CD4-positive, alpha-beta T cell treated with Interleukin-1 beta for 1 hour (primary cell): ENCODE measurements around the gene ZDHHC21.
"Not testable (repeated sequence)": the region's sequence is repeated elsewhere in the genome, so short reads cannot be mapped to it uniquely, and the experiment has no call there.

Experiments
- DNase-seq, 2 donors: peaks; one replicate each; pipeline ENCODE4 v3.0.0-alpha.2; 2020 to 2022

The ZDHHC21 gene

DNA sequence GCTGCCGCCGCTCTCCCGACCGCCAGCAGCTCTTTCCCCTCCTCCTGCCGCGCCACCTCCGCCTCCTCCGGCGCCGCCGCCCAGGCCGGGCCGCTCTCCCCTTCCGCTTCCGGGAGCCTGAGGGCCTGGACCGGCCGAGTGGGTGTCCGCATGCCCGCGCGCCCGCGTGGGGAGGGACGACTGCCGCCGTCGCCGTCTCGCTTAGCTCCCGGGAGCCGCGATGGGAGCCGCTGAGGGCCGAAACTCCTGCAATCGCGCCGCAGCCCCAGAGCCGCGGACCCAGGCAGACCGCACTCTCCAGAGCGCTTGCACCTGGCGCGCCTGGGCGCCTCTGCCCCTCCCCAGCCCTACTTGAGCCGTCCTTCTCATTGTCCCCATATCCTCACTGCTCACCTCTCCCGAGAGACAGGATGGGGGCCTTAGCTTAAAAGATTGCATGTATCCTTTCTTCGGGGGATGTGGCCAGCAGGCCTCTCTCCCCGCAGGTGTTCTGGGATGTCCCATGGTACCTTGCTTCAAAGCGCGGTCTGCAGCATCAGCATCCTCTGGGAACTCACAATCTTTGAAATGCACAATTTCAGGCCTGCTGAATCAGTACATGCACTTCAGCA is at the start of gene ZDHHC21:
TSS of gene ZDHHC21 (minus strand) at position 182 of the 611 bp plus-strand sequence. CDS start 19,092 bp downstream, outside the sequence.
- peak; percentile 48 to 51 for DNase-seq

GRCh38 chr9:14741369-14741768 is 48.1 kb upstream of the ZDHHC21 start:
- DNase-seq, result no peak

GRCh38 chr9:14733133-14733532 is 39.9 kb upstream of the ZDHHC21 start:
- no peak for DNase-seq

DNA sequence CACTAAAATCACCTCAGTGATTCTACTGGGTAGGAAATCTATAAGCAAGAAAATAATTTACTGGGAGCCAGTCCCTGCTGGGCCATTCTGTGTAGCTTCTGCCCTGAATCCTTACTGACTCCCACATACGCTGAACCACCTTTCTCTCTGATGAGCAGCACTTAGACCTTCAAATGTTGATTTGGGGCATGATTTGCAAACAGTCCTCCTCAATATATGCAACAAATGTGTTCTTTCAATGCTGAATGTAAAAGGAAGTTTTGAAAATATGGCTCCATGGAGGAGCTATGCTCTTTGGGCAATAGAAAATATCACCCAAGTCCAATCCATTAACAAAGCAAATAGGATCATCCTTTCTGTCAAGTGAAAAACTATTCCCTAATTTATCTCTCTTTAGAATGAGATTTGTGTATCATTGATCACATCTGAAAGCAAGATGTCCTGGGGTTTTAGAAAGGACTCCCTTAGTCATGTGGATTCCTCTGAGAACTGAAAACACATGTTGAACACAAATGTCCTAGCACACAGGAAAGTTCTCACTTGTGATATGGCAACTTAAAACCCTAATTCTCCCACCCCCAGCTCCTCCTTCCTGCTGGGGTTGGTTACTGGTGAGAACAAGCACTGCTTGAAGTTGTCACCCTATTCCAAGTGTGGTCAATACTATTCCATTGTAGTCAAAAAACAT is 38.2 kb upstream of the ZDHHC21 start:
- DNase-seq, result no peak

GRCh38 chr9:14730461-14730898 is 37.2 kb upstream of the ZDHHC21 start:
- DNase-seq, result no peak

GRCh38 chr9:14723301-14723700 is 30.1 kb upstream of the ZDHHC21 start:
- DNase-seq, result no peak

- DNase-seq, result no peak
Measured at GRCh38 chr9:14722391-14723035, 29.3 kb upstream of the ZDHHC21 start, which contains the start of gene CER1. Gene CER1, minus strand, starts transcription at chr9:14722733. Its CDS starts 61 bp downstream, at chr9:14722672.

GRCh38 chr9:14719231-14719923 is 26.1 kb upstream of the ZDHHC21 start:
- no peak for DNase-seq

GRCh38 chr9:14715102-14715501 is 21.9 kb upstream of the ZDHHC21 start:
- DNase-seq, result no peak

- DNase-seq, result no peak
Measured at GRCh38 chr9:14713187-14713767, 20.0 kb upstream of the ZDHHC21 start.

- DNase-seq, result no peak
Measured at GRCh38 chr9:14710804-14711203, 17.6 kb upstream of the ZDHHC21 start.

GRCh38 chr9:14706530-14707140 is 13.4 kb upstream of the ZDHHC21 start:
- DNase-seq, result no peak

DNA sequence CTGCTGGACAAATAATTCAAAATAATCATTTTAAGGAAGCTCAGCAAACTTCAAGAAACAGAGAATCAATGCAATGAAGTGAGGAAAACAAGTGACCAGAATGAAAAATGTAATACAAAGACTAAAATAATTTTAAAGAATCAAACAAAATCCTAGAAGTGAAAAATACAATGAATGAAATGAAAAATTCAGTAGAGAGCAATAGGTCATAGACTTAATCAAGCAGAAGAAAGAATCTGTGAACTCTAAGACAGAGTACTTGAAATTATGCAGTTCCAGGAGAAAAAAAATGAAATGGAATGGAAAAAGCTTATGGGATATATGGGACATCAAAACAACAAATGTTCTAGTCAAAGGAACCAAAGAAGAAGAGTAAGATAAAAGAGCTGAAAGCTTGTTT is 11.8 kb upstream of the ZDHHC21 start:
- no peak for DNase-seq

GRCh38 chr9:14704281-14704680 is 11.0 kb upstream of the ZDHHC21 start:
- DNase-seq, result no peak

GRCh38 chr9:14702200-14702720 is 9.0 kb upstream of the ZDHHC21 start:
- no peak for DNase-seq

GRCh38 chr9:14692470-14693250 is 572 bp downstream of the ZDHHC21 start:
- DNase-seq, result peak in 1 of 2 donors; percentile 21

DNA sequence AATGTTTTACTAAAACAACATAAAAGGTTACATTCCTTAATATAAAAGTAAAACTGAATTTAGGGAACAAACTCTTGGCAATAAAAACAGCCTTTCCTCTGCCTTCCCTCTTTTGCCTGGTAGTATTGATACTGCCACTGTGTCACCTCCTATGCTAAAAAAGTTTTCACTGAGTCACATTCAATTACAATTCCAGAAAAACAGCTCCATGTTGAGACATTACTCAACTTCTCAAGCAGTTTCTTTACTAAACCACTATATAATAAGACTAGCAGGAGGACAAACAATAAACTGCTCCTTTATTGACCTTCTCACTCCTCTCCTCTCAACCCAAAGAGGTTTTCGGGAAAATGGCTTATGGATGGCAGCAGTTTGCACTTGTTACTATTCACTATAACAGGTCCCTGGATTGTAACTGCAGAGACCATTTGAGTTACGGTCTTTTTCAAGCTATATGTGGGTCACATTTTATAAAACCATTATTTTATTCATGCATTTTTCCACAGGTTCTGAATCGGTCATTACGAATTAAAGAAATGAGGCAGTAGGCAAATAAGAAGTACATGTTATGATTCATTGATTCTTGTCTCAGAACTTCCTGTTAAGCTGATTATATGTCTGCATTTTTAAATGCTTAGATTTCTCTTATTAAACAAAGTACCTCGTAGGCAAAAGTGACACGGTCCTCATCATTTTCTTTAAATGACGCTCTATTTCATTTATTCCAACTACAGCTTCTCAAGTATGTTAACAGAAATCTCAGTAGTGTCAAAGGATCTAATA is 2.1 kb downstream of the ZDHHC21 start:
- DNase-seq, result no peak

DNA sequence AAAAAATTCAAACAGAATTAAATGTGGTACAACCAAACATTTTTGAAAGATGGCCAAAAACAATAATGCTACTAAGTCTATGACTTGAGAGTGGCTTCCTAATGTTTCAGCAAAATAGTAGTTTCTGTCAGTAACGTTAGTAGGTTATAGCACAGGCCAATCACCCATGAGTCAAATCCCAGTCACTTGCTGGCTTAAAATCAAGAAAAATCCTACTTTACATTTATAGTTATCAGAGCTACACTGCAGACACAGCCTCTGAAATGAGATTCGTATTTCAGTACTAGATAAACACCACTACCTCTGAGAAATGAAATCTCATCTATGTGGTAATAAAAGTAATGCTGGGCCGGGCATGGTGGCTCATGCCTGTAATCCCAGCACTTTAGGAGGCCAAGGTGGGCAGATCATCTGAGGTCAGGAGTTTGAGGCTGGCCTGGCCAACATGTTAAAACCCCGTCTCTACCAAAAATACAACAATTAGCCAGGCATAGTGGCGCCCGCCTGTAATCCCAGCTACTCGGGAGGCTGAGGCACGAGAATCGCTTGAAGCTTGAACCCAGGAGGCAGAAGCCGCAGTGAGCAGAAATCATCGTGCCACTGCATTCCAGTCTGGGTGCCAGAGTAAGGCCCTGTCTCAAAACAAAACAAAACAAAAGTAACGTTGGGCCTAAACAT is 6.1 kb downstream of the ZDHHC21 start:
- no peak for DNase-seq

DNA sequence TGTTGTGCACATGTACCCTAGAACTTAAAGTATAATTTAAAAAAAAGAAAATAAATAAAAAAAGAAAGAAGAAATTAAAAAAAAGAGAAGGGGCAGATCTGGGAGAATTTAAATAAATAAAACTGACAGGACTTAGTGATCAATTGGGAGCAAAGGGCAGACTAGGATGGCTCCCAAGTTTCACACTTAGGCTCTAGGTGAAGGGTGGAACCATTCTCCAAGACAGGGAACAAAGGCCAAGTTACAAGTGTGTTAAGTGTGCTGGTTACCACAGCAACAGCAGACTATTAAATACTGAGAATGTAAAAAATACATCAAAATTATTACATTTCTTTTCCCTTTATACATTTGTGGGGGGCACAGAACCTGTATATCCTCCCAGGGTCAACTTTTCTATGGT is 7.1 kb downstream of the ZDHHC21 start:
- DNase-seq, result no peak

- not testable (repeated sequence) for DNase-seq
Measured at GRCh38 chr9:14682616-14683015, 10.6 kb downstream of the ZDHHC21 start.
